D341Med (cell line): ENCODE results near the gene ANKRD62.
"Not testable (repeated sequence)": the region's sequence is repeated elsewhere in the genome, so short reads cannot be mapped to it uniquely, and the experiment has no call there.

Source experiments
- DNase-seq: peaks from one replicate; pipeline ENCODE4 v3.0.0; 2012; ENCODE audit warnings: low spot score

The ANKRD62 gene

DNA sequence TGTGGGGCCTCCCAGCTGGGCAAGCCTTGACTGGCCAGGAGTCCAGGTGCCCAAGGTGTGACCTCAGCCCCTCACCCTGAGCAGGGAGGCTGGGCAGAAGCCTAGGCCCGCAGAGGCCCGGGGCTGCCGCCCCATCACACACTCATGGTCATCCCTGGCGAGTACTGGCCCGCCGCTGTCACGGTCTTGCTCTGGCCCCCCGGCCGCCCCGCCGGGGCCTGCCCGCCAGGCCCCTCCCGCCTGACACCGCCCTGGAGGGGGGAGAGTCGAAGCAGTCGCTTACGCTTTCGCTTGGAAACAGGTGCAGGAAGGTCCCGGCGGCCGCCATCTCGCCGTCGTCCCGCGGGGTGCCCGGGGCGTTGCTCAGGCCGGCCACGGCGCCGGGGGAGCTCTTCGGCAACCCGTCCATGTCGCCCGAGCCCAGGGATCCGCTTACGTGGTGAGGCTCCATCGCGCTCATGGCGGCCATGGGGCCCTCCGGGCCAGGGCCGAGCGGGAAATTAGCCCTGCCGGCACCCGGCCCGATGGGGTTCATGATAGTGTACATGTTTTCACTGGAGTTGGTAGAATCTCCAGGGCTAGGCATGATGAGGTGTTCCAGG, 26.6 kb upstream of the ANKRD62 start:
- DNase-seq, result no peak

DNA sequence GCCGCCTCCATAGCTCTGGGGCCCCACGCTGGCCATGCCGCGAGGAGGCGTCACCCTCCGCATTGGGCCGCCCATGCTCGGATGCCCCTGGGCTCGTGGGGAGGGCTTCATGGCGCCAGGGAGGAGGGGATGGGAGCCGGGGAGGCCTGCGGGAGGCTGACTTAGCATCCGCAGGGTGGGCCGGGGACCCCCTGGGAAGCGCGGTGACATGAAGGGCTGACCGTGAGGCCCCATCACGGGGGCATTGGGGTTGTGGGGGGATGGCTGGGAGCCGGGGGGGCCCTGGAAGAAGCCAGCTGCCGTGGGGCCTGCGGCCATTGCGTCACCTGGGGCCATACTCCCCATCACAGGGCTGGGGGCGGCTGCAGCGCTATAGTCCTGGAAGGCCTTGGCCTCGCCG, 26.0 kb upstream of the ANKRD62 start:
- no peak for DNase-seq

DNA sequence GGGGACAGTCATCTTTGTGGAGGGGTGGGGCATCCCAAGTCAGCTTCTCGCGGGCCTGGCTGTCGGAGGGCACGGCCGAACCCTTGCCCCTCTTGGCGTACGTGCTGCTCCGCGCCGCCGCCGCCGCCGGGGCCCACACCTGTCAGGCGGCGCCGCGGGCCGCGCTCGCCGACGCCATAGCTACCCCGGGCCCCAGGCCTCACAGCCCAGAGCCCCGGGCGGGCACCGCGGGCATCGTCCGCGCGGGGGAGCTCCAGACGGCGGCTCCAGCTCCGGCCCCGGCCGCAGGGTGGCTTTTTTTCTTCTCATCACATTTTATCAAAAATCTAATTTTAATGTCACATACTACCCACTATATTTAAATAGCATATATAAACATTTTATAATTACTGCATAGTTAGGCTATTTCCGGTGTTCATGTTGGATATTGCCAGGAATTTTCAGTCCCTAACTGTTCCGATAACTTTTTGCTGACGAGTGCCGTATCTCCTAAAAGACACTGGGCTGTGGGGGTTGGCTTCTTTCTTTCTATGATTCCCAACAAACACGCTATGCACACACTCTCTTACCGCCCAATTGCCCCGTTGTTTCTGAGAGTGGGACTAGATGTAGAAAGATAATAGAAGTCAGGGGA, 25.2 kb upstream of the ANKRD62 start:
- not testable (repeated sequence) for DNase-seq

DNA sequence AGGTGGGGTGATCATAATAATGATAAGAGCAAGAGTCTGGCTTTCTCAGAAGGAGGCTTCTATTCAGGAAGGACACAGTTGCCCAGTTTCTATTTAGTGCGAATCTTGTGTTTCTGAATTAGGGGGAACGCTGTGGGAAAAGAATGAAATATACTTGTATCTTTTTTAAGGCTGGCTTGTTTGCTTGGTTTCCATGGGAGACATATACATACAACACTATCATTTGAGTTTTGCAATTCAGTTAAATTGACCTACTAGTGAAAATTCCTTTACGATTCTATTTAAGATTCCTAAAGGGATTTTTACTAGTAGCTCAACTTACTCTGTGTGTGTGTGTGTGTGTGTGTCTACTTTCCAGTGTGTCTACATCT, 24.7 kb upstream of the ANKRD62 start:
- no peak for DNase-seq

DNA sequence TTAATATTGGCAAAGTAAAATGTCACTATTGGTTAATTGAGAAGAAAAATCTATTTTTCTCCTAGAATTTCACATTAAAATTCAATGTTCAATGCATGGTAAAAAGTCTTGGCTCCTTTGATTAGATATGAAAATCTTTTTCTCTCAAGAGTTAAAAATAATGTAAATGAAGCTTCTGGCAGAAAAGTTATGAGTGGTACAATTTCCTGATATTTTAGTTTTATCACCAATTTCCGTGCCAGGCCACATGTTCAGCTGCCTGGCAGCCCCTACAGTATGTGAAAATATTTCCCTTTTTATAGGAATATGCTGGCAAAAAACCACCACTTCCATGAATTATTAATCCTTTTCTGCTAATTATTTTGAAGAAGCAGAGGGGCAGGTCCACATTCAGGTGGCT, 22.6 kb upstream of the ANKRD62 start:
- not testable (repeated sequence) for DNase-seq

DNA sequence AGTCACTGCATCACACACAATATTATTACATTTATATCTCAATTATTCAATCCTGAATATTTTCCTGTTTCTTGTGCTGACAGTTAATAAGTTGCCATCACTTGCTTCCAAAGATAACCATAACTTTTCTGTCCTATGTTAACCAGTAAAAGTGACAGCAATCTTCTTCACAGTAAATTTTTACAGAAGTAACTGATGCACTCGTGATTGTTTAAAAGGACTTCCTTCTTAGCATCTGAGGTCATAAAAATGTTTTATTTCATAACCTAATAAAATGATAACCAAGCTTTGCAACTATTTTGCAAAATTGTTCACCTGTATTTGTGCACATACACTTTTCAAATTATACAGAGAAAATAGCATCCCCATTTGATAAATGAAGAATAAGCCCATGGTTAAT, 20.6 kb upstream of the ANKRD62 start:
- no peak for DNase-seq

DNA sequence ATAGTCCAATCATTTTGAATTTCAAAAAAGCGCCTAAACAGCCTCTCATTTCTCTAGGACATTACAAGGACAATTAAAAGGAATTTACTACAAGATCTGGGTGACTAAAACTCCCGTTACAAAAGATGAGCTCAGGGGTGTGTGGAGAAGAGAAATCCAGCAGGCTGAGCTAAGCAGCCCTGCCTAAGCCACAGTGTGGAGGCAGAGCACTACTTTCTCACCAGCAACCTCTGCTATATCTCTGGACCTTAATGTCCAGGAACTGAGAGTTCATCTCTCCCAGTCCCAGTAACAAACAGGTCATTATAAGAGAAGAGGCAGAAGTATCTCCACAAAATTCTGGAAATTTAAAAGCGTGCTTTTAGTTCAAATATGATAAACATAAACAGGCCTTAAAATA, 18.9 kb upstream of the ANKRD62 start:
- no peak for DNase-seq

DNA sequence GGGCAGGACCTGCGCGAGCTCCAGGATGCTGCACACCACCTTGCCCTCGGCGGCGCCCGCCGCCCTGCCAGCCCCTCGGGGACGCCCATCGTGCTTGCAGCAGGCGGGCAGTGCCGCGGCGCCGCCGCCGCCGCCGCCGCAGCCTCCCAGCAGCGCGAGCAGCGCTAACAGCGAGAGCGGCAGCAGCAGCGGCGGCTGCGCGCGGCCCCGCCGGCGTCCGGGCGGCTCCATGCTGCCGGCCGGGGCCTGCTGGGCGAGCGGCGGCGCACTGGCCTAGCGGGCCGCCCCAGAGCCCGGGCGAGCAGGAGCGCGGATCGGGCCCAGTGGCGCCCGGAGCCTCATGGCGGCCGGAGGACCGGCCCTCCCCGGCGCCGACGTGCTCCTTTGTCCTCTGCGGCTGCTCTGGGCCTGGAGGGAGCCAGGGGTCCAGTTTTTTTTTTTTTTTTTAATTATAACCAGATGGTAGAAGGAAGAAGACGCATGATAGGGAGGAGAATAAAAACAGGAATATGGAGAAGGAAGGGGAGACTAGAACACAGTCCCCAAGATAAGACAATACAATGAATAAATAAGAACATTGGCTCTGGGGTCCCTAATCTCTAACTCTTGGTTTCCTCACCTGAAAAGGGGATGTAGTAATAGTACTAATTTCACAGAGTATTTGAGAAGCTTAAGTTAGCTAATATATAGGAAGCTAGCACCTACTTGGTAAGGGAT, 17.1 kb upstream of the ANKRD62 start:
- DNase-seq, result peak; percentile 70

DNA sequence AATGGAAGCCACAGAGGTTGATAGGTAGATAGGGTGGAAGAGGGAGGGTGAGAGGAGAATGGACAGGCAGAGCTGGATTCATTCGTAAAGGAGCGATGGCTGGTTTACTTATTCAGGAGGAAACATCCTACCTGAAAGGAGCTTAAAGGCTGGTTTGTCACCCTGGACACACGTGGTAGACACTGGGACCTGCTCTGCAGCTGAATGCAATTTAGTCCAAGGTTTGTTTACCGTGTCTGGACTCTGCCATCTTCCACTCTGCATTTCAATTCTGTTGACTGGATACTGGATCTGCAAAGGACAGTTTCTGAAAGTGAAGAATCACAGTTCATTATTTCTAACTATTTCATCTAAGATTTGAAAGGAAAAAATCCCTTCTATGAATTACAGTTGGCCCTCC, 15.6 kb upstream of the ANKRD62 start:
- not testable (repeated sequence) for DNase-seq

DNA sequence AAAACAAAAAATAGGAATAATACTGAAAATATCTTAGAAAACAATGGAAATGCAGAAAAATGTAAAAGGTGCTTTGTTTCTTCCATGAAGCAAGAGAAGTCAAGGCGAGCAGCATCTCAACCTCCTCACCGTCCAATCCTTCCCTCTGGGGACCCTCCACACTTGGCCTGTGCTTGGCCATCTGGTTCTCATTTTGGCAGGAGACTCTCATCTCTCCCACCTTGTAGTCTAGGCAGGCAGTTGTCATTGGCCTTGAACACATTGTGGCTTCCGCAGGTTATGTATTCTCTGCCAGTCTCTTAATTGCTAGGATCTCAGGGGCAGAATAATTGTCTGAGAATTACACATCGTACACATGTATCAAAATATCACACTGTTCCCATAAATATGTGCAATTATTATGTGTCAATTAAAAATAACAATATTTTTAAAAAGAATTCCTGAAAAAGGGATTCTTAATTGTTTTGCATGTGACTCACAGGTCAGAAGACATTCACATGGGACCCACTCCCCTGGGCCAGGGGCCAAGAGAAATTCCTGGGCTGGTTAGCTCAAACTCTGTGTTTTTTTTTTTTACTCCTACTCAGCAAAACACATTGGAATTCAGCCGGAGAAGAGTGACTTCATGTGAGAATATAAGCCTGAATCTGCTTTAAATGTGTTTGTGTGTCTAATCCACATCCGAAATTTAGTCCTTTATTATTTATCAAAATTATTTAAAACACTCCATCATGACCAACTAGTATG, 14.0 kb upstream of the ANKRD62 start:
- DNase-seq, result no peak

DNA sequence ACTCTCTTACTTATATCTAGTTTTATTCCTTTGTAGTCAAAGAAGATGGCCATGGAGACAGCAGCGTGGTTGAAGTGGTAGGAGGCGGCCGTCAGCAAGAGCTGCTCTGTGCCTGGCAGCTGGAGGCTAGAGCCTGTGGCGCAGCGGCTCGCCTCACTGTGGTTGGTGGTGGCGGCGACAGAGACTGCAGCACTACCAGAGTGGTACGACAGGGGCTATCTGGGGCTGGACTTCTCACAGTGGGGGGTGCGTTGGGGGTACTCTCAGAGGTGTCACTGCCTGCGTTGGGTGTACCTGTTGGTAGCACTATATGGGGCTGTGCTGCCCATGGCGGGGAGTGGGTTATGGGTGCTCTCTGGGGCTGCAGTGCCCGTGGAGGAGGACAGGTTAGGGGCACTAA, 8.5 kb upstream of the ANKRD62 start:
- peak; percentile 46 for DNase-seq

DNA sequence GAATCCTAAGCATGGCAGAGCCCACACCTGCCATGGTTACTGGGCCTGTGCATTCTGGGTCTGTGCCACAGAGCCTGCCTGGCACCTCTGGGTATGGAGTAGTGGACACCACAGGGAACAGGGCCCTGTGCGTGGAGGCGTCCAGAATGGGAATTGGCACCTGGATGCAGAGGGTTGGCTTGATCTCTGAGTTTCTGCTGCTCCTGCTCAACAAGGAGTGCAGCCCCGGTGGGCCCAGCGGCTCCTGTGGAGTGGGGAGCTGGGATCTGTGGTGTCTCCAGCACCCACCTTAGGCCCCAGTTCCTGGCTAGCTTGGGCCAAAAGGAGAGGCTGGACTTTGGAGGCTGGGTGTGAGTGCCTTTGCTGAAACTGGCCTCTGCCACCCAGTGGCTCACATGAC, 7.9 kb upstream of the ANKRD62 start:
- DNase-seq, result no peak

DNA sequence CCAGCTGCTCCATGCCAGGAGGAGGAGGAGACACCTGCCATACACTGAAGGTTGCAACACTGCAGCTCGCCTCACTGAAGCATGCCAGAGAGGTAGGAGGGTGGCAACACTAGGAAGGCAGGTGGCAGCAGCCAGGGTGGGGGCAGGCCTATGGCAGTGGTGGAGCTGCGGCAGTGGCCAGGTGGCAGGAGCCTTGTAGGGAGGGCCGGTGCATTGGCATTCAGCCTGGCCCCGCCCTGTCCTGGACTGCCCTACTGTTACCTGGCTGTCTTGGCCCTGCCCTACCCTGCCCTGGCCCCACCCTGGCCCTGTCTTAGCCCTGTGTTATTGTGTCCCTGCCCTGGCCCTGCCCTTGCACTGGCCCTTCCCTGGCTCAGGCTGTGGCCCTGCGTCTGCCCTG, 7.4 kb upstream of the ANKRD62 start:
- DNase-seq, result no peak

DNA sequence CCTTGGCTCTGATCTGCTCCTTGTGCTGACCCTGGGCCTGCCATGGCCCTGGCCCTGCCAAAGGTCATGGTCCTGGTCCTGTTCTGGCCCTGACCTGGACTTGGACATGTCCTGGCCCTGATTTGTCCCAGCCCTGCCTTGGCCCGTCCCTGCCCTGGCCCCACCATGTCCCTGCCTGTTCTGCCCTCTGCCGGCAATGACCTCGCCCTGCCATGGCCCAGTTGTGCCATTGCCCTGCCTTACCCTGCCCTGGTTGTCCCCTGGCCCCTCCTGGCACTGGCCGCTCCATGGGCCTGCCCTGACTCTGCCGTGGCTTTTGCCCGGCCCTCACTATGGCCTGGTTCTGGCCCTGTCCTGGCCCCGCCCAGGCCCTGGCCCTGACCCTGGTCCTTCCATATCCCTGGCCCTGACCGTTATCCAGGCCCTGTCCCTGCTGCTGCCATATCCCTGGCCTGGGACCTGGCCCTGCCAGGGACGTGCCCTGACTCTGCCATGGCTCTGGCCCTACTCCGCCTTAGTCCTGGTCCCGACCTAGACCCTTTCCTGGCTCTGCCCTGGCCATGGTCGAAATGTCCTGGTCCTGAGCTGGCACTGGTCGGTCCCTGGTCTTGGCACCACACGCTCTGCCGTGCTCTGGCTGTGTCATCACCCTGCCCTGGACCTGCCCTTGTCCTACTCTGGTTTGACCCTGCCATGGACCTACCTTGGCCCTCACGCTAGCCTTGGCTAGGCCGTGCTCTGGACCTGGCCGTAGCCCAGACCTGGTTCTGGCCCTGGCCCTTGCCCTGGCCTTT, 6.8 kb upstream of the ANKRD62 start:
- no peak for DNase-seq

DNA sequence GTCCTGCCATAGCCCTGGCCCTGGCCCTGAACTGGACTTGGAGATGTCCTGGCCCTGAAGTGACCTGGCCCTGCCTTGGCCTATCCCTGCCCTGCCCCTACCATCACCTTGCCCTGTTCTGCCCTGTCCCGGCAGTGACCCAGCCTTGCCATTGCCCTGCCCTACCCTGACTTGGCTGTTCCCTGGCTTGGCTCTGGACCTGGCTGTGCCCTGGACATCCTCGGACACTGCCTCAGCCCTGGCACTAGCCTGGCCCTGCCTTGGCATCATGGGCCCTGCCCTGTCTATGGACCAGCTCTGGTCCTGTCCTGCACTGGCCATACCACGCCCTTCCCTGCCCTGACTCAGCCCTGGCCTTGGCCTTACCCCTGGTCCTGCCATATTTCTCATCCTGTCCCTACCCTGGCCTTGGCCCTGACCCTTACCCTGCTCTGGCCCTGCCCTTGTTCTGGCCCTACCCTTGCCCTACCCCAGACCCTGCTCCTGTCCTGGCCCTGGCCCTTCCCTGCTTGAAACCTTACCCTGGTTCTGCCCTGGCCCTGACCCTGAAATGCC, 6.1 kb upstream of the ANKRD62 start:
- no peak for DNase-seq

DNA sequence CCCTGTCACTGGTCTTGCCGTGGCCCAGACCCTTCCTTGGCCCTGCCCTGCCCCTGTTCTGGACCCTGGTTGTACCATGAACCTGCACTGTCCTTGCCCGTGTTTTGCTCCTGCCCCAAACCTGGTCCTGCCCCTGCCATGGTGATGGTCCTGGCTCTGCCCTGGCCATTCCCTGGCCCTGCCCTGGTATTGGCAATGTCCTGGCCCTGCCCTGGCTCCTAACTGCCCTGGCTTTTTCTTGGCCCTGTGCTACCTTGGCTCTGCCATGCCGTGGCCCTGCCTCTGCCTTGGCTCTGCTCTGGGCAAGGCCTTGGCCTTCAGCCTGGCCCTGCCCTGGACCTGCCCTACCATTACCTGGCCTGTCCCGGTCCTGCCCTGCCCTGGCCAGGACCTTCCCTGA, 5.5 kb upstream of the ANKRD62 start:
- DNase-seq, result no peak

DNA sequence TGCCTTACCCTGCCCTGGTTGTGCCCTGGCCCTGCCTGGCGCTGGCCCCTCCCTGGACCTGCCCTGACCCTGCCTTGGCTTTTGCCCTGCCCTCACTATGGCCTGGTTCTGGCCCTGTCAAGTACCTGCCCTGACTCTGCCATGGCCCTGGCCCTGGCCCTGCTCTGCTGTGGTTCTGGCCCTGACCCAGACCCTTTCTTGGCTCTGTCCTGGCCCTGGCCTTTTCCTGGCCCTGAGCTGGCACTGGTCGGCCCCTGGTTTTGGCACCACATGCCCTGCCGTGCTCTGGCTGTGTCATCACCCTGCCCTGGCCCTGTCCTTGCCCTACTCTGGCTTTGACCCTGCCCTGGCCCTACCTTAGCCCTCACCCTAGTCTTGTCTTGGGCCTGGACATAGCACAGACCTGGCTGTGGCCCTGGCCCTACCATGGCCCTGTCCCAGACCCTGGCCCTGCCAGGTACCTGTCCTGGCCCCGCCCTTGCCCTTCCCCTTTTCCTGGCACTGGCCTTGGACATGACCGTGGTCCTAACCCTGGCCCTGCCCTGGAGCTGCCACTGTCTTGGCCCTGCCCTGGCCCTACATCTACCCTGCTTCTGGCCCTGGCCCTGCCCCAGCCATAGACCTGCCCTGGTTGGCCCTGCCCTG, 4.8 kb upstream of the ANKRD62 start:
- DNase-seq, result no peak

DNA sequence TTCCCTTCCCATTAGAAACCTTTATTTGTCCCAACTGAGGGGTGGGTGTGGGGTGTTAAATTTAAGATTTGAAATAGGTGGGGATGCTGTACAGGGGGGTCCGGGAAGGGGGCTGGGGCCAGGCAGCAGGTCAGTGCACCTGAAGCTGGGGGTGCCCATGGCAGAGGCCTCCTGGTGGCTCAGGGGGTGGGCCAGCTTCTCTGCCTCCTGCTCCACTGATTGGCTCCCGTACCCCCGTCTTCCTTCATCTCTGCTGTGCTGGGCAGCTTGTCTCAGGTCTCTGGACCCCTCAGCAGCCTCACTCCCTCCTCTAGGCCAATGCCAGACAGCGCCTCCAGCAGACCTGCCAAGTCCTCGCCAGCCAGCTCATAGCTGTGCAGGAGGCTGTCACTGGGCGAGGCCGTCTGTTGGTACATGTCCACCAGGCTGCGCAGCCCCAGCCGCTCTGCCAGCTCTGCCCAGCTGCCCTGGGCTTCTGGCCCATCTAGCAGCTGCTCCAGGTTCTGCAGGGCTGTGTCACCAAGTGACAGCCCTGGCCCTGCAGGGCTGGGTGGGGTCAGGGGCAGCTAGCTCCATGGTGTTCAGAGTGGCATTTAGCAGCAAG, 2.0 kb upstream of the ANKRD62 start:
- DNase-seq, result no peak

DNA sequence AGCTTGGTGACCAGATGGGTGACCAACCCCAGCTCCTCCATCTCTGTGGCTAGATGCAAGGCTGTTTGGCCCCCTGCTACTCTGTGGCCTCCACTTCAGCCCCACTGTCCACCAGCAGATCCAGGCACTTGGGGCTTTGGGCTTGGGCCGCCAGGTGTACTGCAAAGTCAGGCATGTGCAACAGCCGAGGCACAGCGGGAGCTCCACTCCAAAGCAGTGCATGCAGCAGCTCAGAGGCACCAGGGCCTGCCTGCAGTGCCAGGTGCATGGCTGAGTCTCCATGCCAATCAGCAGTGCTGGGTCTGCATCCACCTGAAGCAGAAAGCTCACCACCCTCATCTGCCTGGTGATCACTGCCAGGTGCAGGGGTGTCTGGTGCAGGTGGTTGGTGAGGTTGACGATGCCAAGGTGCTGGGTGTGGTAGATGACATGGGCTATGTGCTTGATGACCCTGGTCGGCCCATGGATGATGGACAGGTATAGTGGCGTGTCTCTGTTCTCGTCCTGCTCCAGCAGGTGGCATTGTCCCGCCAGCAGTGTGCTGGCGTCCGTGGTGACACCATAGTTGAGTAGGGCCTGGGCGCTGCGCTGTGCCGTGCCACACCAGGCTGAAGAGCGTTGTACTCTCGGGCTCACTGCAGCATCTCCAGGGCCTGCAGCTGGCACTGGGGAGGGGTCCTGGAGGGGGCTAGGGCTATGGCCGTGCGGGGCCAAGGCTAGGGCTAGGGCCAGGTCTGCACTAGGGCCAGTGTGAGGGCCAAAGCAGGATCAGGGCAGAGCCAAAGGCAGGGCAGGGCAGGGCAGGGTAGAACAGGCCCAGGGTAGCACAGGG, 1.0 kb upstream of the ANKRD62 start:
- DNase-seq, result peak; percentile 77

DNA sequence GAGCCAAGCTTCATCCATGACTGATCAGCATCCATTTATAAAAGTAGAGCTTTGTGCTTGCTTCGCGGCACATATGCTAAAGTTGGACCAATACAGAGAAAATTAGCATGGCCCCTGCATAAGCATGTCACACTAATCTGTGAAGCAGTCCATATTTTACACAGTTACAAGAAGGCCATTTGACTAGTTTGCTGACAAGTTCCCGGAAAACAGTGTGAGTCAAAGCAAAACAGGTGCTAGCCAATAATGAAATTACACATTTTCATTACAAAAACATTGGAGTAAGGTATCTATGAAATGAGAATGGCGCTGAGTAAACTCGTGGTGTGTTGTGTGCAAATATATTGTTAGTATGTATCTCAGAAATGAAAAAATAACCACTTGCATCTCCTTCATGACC, 4.7 kb downstream of the ANKRD62 start:
- DNase-seq, result no peak
